T-helper 1 cell treated with Interleukin-12 subunit alpha and Interleukin-12 subunit beta and Interleukin-4 antibody, amounts not matched to agents 30 ng/mL and 1 ng/mL, for 36 hours (primary cell): Measurements from ENCODE around the gene ITPR2. TPM values are rescaled to one million over a fixed set of nuclear protein-coding genes. Genes with fewer than 3 reads are reported as not detected.

ENCODE experiments used
- intact Hi-C: fragments of 100-400 bp; cut with micrococcal nuclease; formaldehyde crosslinking; loops from one replicate; pipeline ENCODE4 v1.15.1; 2024
- total RNA-seq: library from RNA; stranded (reverse); gene quantifications from 2 replicates; pipeline ENCODE4 v1.2.3, GENCODE V29; 2022

ITPR2 gene
- total RNA-seq, 1 donor from 2014 or later = 60.9 TPM

- intact Hi-C loops = no loop called here
These were observed 7.5 kb downstream of the ITPR2 start for GRCh38 chr12:26825459-26826016.

- intact Hi-C loops = no loop called here
These were observed 9.6 kb downstream of the ITPR2 start for GRCh38 chr12:26823390-26823789.

DNA sequence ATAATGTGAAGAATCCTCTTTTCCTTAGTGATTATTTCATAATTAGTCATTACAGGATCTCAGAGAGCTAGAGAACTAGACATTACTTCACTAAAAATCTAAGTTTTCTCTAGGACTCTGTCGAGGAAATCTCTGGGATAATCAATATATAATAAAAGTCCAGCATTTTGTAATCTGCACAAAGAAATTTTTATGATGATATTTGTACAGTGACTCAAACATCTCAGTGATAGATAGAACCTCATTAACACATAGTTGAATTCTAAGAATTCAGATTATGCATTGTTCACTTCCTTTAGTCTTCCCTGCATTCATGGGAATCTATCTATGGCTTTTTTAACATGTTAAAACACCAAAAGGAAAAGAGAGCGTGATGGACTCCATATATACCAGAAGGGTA lies 11.0 kb downstream of the ITPR2 start:
- intact Hi-C loops = no loop called here

DNA sequence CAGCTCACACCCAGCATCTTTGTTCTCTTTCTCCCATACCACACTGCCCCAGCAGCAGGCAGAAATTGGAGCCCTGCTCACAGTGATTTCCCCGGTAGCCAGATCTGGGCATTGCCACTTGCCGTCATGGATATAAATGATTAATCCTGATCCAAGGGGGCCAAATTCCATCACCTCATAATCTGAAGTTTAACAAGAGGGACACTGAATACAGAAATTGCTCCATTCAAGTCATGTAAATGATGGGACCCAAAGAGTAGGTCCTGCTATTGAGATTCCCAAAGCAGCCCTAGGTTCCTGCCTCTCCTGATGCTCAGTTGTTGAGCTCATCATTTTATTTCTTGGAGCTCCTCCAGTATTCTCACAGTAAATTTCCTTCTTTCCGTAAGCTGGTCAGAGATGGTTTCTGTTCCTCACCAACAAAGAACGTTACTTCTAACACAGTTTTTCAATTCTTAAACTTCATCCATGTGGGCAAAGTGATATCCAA lies 11.7 kb downstream of the ITPR2 start:
- intact Hi-C loops = no loop called here

DNA sequence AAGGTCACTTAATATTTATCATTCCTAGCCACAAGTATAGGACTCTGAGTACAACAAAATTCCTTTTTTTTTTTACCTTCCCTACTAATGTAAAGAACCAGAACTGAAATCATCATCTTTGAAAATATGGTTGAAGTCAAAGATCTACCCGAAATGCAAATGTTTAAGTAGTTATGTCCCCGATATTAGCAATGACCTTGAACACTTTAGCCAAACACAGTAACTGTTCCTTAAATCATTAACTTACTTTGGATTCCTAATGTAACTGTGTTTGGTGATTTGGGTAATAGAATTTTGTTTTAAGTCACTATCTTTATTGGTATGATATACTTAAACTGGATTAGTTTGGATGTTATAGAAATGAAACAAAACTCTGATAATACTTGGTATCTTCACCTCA lies 14.4 kb downstream of the ITPR2 start:
- intact Hi-C loops = no loop called here

DNA sequence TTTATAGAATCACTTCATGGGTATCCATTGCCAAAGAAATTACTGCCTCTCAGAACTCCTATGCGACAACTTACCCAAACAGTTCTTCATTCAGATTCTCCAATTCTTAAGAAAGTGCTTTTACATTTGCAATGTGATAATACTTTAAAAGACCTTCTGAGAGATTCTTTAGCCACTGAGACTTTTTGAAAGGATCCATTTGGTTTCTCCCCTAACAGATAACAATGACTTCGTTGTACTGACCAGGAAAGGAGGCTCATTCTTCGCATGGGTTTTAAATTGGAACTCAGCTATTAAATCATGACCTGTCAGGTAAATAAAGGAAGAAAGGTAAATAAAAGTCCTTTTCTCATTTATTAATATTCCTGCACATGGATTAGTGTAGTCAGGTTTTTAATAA lies 14.8 kb downstream of the ITPR2 start:
- intact Hi-C loops = no loop called here

- intact Hi-C loops = no loop called here
These were observed 15.8 kb downstream of the ITPR2 start for GRCh38 chr12:26817183-26817591.

GRCh38 chr12:26813812-26814211 lies 19.2 kb downstream of the ITPR2 start:
- intact Hi-C loops = no loop called here

DNA sequence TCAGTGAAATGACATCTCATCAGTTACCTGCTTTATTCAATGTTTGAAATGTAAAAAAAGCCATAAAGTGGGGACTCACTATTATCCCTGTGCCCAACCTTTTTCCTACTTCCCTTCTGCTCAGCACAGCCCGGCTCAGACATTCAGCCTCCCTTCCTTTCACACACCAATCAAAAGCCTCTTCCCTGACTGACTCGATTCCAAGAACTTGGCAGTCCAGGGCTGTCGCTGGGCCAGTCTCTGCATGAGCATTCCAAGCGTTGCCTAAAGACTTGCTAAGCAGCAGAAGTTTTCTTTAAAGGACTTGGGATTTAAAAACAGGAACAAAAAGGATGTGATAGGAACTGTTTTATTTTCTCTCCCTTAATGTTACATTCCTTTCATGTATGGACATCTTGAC lies 22.7 kb downstream of the ITPR2 start:
- intact Hi-C loops = no loop called here

DNA sequence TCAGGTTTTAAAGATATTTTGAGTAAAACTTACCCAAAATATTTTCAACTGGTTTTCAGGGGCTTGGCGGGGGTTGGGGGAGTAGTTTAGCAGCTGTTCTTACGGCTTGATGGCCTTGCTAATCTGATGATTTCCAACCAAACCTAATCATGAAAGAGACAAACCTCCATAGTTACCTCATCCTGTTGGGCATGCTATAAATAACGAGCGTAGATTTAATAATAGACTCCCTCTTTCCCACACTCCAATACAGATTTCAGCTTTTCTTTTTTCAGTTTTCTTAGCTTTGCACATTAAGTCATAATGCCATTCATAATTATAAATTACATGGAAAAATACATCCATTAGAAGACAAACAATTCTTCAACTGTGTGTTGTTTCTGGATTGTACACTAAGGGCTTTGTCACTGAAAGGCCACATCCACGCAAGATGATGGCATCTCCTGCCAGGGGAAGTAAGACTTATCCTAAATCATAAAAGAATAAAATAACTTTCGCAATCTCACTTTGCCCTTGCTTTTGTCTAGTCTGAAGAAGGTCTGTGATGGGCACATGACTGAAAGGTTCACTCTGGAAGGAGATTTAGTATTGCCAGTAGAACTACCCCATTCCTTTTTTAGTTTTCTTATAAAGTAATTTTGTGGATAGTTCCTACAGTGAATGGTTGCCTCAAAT lies 23.2 kb downstream of the ITPR2 start:
- intact Hi-C loops = no loop called here

DNA sequence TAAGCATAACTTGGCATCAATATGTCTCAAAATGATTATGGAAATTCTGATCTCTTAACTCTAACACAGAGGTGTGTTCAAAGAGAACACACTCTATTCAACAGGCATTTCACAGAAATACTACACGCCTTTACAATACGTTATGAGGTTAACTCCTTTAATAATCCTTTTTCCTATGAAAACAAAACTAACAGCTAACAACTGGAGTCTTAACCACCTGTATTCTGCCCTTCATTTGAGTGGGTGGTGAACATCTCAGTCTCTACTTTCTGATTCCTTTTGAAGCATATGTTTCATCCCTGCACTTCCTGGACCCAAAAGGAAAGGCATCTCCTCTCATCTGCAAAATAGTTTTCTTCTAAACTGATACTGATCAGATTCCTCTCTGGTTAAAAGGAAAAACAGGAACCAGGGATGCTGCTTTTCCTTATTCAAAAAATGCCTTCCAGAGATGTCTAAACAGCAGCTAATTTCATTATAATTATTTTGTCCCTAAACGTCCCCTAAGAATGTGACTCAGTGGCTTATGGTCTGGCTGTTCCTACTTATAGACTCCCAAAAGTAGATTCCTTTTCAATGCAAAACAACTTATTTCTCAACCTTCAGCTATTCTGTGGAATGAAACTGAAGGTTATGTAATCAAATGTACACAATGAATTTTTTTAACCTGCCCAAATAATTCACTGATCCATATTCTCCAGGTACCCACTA lies 24.1 kb downstream of the ITPR2 start:
- intact Hi-C loops = no loop called here

DNA sequence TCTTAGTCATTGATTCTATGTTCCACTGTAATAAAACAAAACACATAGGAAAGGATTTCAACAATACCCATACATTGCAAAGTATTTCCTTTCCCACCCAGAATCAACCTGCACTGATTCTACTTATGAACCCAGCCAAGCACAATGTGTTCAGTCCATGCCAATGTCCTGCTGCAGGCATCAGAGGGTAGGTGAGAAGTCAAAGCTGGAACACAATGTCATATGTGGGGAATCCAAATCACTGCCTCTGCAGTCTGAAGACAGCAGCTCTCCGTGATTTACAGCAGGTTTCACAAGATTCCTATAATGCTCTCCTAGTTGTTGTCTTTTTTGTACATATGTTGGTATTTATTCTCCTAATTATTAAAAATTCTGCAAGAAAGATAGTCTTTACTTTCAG lies 25.7 kb downstream of the ITPR2 start:
- intact Hi-C loops = no loop called here

GRCh38 chr12:26806556-26806955 lies 26.4 kb downstream of the ITPR2 start:
- intact Hi-C loops = no loop called here

DNA sequence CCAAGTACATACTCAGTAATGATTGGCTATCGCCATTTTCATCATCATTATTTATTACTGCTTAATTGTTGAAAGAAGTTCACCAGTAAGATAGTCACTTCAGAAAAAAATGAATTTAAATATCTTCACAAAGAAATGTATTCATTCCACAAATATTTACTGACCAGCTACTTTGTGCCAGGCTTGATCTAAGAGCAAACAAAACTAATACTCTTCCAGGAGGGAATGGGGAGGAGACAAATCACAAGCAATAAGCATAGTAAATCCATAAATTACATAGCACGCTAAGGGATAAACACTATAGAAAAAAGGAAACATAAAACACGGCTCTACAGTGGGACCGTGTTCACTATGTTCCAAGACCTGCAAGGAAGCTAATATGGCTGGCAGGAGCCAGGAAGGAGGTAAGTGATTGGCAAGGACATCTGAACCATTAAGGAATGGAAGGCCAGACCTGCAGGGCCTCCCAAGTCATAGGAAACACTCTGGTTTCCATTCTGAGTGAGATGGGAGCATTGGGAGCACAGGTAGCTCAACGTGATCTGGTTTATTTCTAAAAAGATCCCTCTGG lies 27.5 kb downstream of the ITPR2 start:
- intact Hi-C loops = no loop called here

- intact Hi-C loops = no loop called here
These were observed 29.4 kb downstream of the ITPR2 start for GRCh38 chr12:26803552-26803951.

- intact Hi-C loops = no loop called here
These were observed 31.5 kb downstream of the ITPR2 start for GRCh38 chr12:26801486-26801885.

DNA sequence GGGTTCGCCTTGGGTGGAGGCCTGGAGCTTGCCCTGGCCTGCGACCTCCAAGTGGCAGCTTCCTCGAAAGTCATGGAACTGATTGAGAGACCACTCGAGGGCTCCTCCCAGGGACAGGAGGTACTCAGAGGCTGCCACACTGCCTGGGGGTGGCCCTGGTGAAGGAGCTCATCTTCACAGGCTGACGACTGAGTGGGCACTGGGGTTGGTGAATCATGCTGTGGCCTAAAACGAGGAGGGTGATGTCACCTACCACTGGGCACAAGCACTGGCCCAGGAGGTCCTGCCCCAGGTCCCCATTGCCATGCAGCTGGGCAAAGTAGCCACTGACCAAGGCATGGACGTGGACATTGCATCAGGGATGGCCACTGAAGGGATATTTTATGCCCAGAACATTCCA lies 32.1 kb downstream of the ITPR2 start:
- intact Hi-C loops = no loop called here

- intact Hi-C loops = no loop called here
These were observed 32.6 kb downstream of the ITPR2 start for GRCh38 chr12:26800347-26800746.

- intact Hi-C loops = no loop called here
These were observed 33.3 kb downstream of the ITPR2 start for GRCh38 chr12:26799741-26800140.

GRCh38 chr12:26798640-26799039 lies 34.4 kb downstream of the ITPR2 start:
- intact Hi-C loops = no loop called here

DNA sequence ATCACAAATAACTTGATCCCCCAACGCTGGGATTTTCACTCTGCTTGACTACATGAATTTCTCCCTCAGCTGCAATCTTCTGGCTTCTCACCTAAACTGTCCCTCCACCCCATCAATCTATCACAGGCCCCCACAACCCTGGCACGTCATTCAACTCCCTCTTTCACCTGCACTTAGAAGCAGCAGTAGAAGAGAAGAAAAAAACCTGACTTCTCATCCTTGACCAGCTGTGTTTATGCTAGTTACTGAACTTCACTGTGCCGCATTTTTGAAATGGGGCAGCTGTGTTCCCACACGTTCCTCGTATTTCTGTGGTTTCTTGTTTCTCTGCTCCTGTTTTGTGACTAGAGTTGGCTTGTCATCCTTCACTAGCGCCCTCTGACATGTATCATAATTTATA lies 35.0 kb downstream of the ITPR2 start:
- intact Hi-C loops = no loop called here

DNA sequence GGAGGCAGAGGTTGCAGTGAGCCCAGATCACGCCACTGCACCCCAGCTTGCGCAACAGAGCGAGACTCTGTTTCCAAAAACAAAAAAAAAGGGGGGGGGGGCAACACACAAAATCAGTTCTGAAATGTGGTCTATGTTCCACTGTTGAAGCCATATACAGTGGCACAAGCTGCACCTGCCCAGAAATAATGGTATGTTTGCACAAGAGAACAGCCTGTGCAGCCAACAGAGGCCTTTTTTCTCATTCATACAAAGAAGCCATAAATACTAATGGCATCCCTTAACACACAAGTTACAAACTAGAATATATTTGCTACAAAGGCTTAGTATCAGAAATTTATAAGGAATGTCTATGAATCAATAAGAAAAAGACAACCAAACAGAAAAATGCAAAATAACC lies 37.1 kb downstream of the ITPR2 start:
- intact Hi-C loops = no loop called here
